K562 (cell line): ENCODE measurements around the gene NAT8L. TPM values are rescaled to one million over a fixed set of nuclear protein-coding genes. Genes with fewer than 3 reads are reported as not detected.

ENCODE experiments used
- CBFB ChIP-seq: sonication (generic); formaldehyde crosslinking; IDR thresholded peaks from 2 replicates; pipeline ENCODE4 v1.4.0; 2020; ENCODE audit warnings: mild to moderate bottlenecking, missing genetic modification reagents
- ERF ChIP-seq: fragments of 450-650 bp; formaldehyde crosslinking; IDR thresholded peaks from 2 replicates; pipeline ENCODE4 v1.4.0; 2020; ENCODE audit warnings: mild to moderate bottlenecking, mixed read lengths
- MAFF ChIP-seq: IDR thresholded peaks from 2 replicates; pipeline ENCODE4 v1.6.1; 2012; ENCODE audit warnings: low read length, improper control_type of control experiment
- MAFK ChIP-seq: IDR thresholded peaks from 2 replicates; pipeline ENCODE4 v1.6.1; 2011; ENCODE audit warnings: low read length, improper control_type of control experiment
- MCM3 ChIP-seq: fragments of 450-650 bp; IDR thresholded peaks from 2 replicates; pipeline ENCODE4 v1.6.1; 2016
- MEIS2 ChIP-seq: fragments of 450-650 bp; IDR thresholded peaks from 2 replicates; pipeline ENCODE4 v1.6.1; 2014; ENCODE audit warnings: mild to moderate bottlenecking; ENCODE audit not compliant: partially characterized antibody
- MYC ChIP-seq, 2 experiments: fragments of 250-450 bp in 1 of 2; sonication (Bioruptor Pico) in 1 of 2; IDR thresholded peaks; 2 replicates each; pipeline versions ENCODE4 v1.5.1 to v1.6.1; 2012 to 2021; ENCODE audit warnings: low read depth in 2 of 2, borderline replicate concordance in 1 of 2, improper control_type of control experiment in 1 of 2, low read length in 1 of 2, mild to moderate bottlenecking in 1 of 2, moderate library complexity in 1 of 2
- NFE2 ChIP-seq: IDR thresholded peaks from 2 replicates; pipeline ENCODE4 v1.6.1; 2014; ENCODE audit warnings: antibody characterized with exemption, low read depth
- NR2F6 ChIP-seq: fragments of 450-650 bp; formaldehyde crosslinking; IDR thresholded peaks from 2 replicates; pipeline ENCODE4 v1.4.0; 2020; ENCODE audit warnings: mild to moderate bottlenecking
- PCBP1 ChIP-seq: fragments of 200-400 bp; formaldehyde crosslinking; IDR thresholded peaks from 2 replicates; pipeline ENCODE4 v1.6.1; 2018; ENCODE audit warnings: mild to moderate bottlenecking, low read depth, low read length; ENCODE audit not compliant: poor library complexity, severe bottlenecking
- RFX7 ChIP-seq: fragments of 250-450 bp; sonication (Bioruptor Pico); IDR thresholded peaks from 2 replicates; pipeline ENCODE4 v1.5.1; 2021; ENCODE audit warnings: mild to moderate bottlenecking
- SAP30 ChIP-seq: fragments of 200-600 bp; sonication (generic); IDR thresholded peaks from 2 replicates; pipeline ENCODE4 v1.6.1; 2012; ENCODE audit warnings: borderline replicate concordance, low read depth, mild to moderate bottlenecking, moderate library complexity, low read length, control low read depth, inconsistent platforms; ENCODE audit not compliant: insufficient read depth, poor library complexity, severe bottlenecking
- TFAM ChIP-seq: fragments of 250-450 bp; sonication (Bioruptor Pico); conservative IDR thresholded peaks from 2 replicates; pipeline ENCODE4 v1.5.0; 2021; ENCODE audit warnings: mild to moderate bottlenecking, moderate library complexity
- ZNF134 ChIP-seq: fragments of 250-450 bp; sonication (Bioruptor Pico); conservative IDR thresholded peaks from 2 replicates; pipeline ENCODE4 v1.4.0; 2020
- ZNF146 ChIP-seq: IDR thresholded peaks from one replicate; pipeline ENCODE4 v1.6.1; 2018; ENCODE audit warnings: missing compliant biosample characterization; ENCODE audit not compliant: unreplicated experiment
- ZNF79 ChIP-seq: fragments of 250-450 bp; sonication (Bioruptor Pico); IDR thresholded peaks from 2 replicates; pipeline ENCODE4 v1.4.0; 2020; ENCODE audit warnings: low read depth, mild to moderate bottlenecking, moderate library complexity
- polyA plus RNA-seq, 8 experiments: library from polyadenylated mRNA; depleted of rRNA in 4 of 8; stranded (reverse) in 5 of 8; unstranded in 3 of 8; fragments of >200 nt; fragmentation: Nextera tagmentation in 2 of 8; fragmentation: Illumina TruSeq in 1 of 8; extraction: Ambion mirVana in 2 of 8; extraction: Trizol in 1 of 8; gene quantifications; 2 replicates each; pipeline versions ENCODE4 v1.2.1 to v1.2.3, GENCODE V29; 2011 to 2014; ENCODE audit warnings: inconsistent platforms in 1 of 8, missing spikeins in 1 of 8
- total RNA-seq, 7 experiments: library from RNA; depleted of rRNA in 6 of 7; stranded (reverse); fragments of >200 nt in 6 of 7; fragmentation: Illumina TruSeq in 2 of 7; extraction: Trizol in 2 of 7; gene quantifications; 2 replicates each; pipeline versions ENCODE4 v1.2.1 to v1.2.3, GENCODE V29; 2011 to 2021; ENCODE audit warnings: low replicate concordance in 1 of 7
- TF ChIP-seq, protein P1 (sequence below): fragments of 250-450 bp; sonication (Bioruptor Pico); IDR thresholded peaks from 2 replicates; pipeline ENCODE4 v1.5.0; 2021
- TF ChIP-seq, protein P2 (sequence below): sonication (generic); formaldehyde crosslinking; IDR thresholded peaks from 2 replicates; pipeline ENCODE4 v1.8.1; 2023; ENCODE audit warnings: mild to moderate bottlenecking, missing genetic modification reagents
- TF ChIP-seq, protein P3 (sequence below), 2 experiments: fragments of 450-650 bp; conservative IDR thresholded peaks; 2 replicates each; pipeline ENCODE4 v1.6.1; 2017; ENCODE audit warnings: mild to moderate bottlenecking in 2 of 2, moderate library complexity in 2 of 2
- TF ChIP-seq, protein P4 (sequence below): fragments of 250-450 bp; sonication (Bioruptor Pico); IDR thresholded peaks from 2 replicates; pipeline ENCODE4 v1.4.0; 2020

NAT8L gene
- total and polyA plus RNA-seq, 9 of the 15 experiments (the other 6 are each of a cell fraction or from before 2014, with no cell fraction given) = 0.06 to 11.0 (median 1.5) TPM

DNA sequence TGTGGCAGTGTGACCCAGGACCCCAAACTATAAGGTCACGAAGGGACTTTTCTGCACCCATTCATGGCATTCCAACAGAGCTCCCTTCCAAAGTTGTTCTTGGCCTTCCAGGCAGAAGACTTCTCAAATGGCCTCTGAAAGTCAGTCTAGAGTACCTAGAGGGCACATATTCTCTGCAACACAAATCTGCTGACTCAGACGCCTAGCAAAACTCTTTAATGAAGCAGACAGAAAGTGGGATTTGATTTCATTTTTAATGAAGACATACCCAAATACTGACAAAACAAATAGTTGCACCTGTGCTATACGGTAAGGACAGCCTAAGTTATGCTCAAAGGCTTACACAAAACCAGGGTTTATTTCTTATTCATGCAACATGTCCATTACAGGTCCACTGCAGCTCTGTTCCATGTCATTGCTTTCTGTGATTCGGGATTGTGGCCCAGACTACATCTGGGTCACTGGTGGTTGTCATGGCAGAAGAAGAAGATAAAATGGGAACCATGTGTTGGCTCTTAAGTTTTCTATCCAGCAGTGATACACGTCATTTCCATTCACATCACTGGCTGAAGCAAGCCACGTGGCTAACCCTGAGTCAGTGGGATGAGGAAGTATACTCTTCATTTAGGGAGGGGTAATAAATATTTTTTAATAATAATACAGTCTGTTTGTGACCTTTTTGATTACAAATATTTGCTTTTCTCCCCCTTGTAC is 57.7 kb downstream of the NAT8L start (continued):
- TF ChIP-seq, protein P1, sequence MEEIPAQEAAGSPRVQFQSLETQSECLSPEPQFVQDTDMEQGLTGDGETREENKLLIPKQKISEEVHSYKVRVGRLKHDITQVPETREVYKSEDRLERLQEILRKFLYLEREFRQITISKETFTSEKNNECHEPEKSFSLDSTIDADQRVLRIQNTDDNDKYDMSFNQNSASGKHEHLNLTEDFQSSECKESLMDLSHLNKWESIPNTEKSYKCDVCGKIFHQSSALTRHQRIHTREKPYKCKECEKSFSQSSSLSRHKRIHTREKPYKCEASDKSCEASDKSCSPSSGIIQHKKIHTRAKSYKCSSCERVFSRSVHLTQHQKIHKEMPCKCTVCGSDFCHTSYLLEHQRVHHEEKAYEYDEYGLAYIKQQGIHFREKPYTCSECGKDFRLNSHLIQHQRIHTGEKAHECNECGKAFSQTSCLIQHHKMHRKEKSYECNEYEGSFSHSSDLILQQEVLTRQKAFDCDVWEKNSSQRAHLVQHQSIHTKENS (CRISPR knock-in tag) = no peak
- TF ChIP-seq, protein P2, sequence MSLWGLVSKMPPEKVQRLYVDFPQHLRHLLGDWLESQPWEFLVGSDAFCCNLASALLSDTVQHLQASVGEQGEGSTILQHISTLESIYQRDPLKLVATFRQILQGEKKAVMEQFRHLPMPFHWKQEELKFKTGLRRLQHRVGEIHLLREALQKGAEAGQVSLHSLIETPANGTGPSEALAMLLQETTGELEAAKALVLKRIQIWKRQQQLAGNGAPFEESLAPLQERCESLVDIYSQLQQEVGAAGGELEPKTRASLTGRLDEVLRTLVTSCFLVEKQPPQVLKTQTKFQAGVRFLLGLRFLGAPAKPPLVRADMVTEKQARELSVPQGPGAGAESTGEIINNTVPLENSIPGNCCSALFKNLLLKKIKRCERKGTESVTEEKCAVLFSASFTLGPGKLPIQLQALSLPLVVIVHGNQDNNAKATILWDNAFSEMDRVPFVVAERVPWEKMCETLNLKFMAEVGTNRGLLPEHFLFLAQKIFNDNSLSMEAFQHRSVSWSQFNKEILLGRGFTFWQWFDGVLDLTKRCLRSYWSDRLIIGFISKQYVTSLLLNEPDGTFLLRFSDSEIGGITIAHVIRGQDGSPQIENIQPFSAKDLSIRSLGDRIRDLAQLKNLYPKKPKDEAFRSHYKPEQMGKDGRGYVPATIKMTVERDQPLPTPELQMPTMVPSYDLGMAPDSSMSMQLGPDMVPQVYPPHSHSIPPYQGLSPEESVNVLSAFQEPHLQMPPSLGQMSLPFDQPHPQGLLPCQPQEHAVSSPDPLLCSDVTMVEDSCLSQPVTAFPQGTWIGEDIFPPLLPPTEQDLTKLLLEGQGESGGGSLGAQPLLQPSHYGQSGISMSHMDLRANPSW (CRISPR knock-in tag) = no peak
- TF ChIP-seq, protein P3, sequence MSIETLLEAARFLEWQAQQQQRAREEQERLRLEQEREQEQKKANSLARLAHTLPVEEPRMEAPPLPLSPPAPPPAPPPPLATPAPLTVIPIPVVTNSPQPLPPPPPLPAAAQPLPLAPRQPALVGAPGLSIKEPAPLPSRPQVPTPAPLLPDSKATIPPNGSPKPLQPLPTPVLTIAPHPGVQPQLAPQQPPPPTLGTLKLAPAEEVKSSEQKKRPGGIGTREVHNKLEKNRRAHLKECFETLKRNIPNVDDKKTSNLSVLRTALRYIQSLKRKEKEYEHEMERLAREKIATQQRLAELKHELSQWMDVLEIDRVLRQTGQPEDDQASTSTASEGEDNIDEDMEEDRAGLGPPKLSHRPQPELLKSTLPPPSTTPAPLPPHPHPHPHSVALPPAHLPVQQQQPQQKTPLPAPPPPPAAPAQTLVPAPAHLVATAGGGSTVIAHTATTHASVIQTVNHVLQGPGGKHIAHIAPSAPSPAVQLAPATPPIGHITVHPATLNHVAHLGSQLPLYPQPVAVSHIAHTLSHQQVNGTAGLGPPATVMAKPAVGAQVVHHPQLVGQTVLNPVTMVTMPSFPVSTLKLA (conservative IDR thresholded peaks at IDR 0.05) = no peak
- TF ChIP-seq SAP30 (no peak), MYC (IDR thresholded peaks at IDR 0.05; ENCODE audit: low read depth, low read length) (no peak), MYC (CRISPR knock-in tag; IDR thresholded peaks at IDR 0.05; ENCODE audit: borderline replicate concordance, low read depth) (no peak), PCBP1 (no peak), NFE2 (no peak), ZNF146 (CRISPR knock-in tag) (no peak), TFAM (CRISPR knock-in tag) (no peak), MAFF (peak; percentile 80), ZNF79 (no peak), MEIS2 (no peak), ZNF134 (CRISPR knock-in tag) (no peak), NR2F6 (CRISPR knock-in tag) (no peak), CBFB (CRISPR knock-in tag) (no peak), MCM3 (no peak), MAFK (peak; percentile 71), RFX7 (CRISPR knock-in tag) (no peak), ERF (CRISPR knock-in tag) (no peak)
- TF ChIP-seq, protein P4, sequence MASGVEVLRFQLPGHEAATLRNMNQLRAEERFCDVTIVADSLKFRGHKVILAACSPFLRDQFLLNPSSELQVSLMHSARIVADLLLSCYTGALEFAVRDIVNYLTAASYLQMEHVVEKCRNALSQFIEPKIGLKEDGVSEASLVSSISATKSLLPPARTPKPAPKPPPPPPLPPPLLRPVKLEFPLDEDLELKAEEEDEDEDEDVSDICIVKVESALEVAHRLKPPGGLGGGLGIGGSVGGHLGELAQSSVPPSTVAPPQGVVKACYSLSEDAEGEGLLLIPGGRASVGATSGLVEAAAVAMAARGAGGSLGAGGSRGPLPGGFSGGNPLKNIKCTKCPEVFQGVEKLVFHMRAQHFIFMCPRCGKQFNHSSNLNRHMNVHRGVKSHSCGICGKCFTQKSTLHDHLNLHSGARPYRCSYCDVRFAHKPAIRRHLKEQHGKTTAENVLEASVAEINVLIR (CRISPR knock-in tag) = no peak
